ENCODE measurements around the gene KCNK13. TPM values are rescaled to one million over a fixed set of nuclear protein-coding genes. Genes with fewer than 3 reads are reported as not detected.
A peak's percentile ranks its signal among the peaks of the same experiment; 100 is the strongest.
"Not testable (repeated sequence)": the region's sequence is repeated elsewhere in the genome, so short reads cannot be mapped to it uniquely, and the experiment has no call there.

KCNK13 gene
- total RNA-seq, 1 donor from 2014 or later = not detected

- peak; percentile 27 for DNase-seq
These were observed 467 bp downstream of the KCNK13 start for GRCh38 chr14:90062127-90062794.

- DNase-seq = peak; percentile 9
These were observed 1.2 kb downstream of the KCNK13 start for GRCh38 chr14:90062822-90063539.

GRCh38 chr14:90072350-90072749 is 10.6 kb downstream of the KCNK13 start:
- no peak for DNase-seq

GRCh38 chr14:90079576-90079975 is 17.8 kb downstream of the KCNK13 start:
- DNase-seq = no peak

GRCh38 chr14:90087433-90087832 is 25.6 kb downstream of the KCNK13 start:
- no peak for DNase-seq

- DNase-seq = no peak
These were observed 26.4 kb downstream of the KCNK13 start for GRCh38 chr14:90088176-90088575.

- DNase-seq = not testable (repeated sequence)
These were observed 27.7 kb downstream of the KCNK13 start for GRCh38 chr14:90089486-90089885.

GRCh38 chr14:90091393-90091792 is 29.6 kb downstream of the KCNK13 start:
- DNase-seq = peak; percentile 64

GRCh38 chr14:90093942-90094595 is 32.3 kb downstream of the KCNK13 start:
- peak; percentile 25 for DNase-seq

- DNase-seq = no peak
These were observed 33.3 kb downstream of the KCNK13 start for GRCh38 chr14:90095096-90095495.

- DNase-seq = no peak
These were observed 34.8 kb downstream of the KCNK13 start for GRCh38 chr14:90096566-90096965.

GRCh38 chr14:90103808-90104207 is 42.0 kb downstream of the KCNK13 start:
- no peak for DNase-seq

- DNase-seq = no peak
These were observed 44.0 kb downstream of the KCNK13 start for GRCh38 chr14:90105756-90106155.

GRCh38 chr14:90107789-90108188 is 46.0 kb downstream of the KCNK13 start:
- DNase-seq = no peak

- DNase-seq = peak; percentile 6
These were observed 48.1 kb downstream of the KCNK13 start for GRCh38 chr14:90109858-90110257.

- DNase-seq = no peak
These were observed 50.2 kb downstream of the KCNK13 start for GRCh38 chr14:90111895-90112534.

GRCh38 chr14:90114554-90114953 is 52.8 kb downstream of the KCNK13 start:
- DNase-seq = peak; percentile 25

GRCh38 chr14:90115780-90116179 is 54.0 kb downstream of the KCNK13 start:
- DNase-seq = no peak

- DNase-seq = no peak
These were observed 54.6 kb downstream of the KCNK13 start for GRCh38 chr14:90116444-90116843.

GRCh38 chr14:90118027-90118426 is 56.2 kb downstream of the KCNK13 start:
- no peak for DNase-seq

- DNase-seq = no peak
These were observed 64.5 kb downstream of the KCNK13 start for GRCh38 chr14:90126260-90126659.

- DNase-seq = peak; percentile 77
These were observed 71.2 kb downstream of the KCNK13 start for GRCh38 chr14:90132821-90133570.

Data from dermis blood vessel endothelial cell (primary cell).